DMS153 treated with DMSO at 0.1 percent for 48 hours (cell line): ENCODE results near the gene ABCA4.
"Not testable (repeated sequence)": the region's sequence is repeated elsewhere in the genome, so short reads cannot be mapped to it uniquely, and the experiment has no call there.

Experiments used
- DNase-seq: peaks from one replicate; lab custom pipeline; 2025; ENCODE audit not compliant: unreplicated experiment; lab: John Stamatoyannopoulos, UW

Gene ABCA4

GRCh38 chr1:93958032-93958725, 162.8 kb downstream of the ABCA4 start:
- no peak for DNase-seq

DNA sequence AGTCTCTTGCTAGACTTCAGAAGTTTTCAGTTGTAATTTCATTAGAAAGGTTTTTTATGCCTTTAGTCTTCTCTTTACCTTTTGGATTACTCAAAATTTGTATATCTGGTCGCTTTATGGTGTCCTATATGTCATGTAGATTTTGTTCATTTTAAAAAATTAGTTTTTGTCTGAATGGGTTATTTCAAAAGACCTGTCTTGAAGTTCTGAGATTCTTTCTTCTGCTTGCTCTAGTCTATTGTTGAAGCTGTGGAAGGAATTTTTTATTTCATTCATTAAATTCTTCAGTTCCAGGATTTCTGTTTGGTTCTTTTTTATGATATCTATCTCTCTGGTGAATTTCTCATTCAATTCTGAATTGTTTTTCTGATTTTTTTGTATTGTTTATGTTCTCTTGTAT, 165.2 kb downstream of the ABCA4 start:
- no peak for DNase-seq

GRCh38 chr1:93947002-93947686, 173.8 kb downstream of the ABCA4 start:
- not testable (repeated sequence) for DNase-seq
